Right lobe of liver (tissue), 4 donors: ENCODE results near the gene ITPR1.

Experiments used
- POLR2A ChIP-seq: fragments of 450-650 bp; IDR thresholded peaks from one replicate; pipeline ENCODE4 v1.6.1; 2017; ENCODE audit warnings: antibody characterized with exemption, mild to moderate bottlenecking
- TF ChIP-seq, protein P1 (sequence below), 4 donors: fragments of 200-600 bp in 3 of 4; fragments of 450-650 bp in 1 of 4; IDR thresholded peaks; one replicate each; pipeline versions ENCODE4 v1.5.1 to v1.8.0; 2016 to 2022; ENCODE audit warnings: antibody characterized with exemption in 4 of 4, mild to moderate bottlenecking in 2 of 4
- donor health status: DM: no; HTN: no; CAD: no.
- donor health status: DM: no; HTN: no; CAD: no.
- donor health status: DM: no; HTN: yes; CAD: no.

GRCh38 chr3:4795905-4796304 is 302.8 kb downstream of the ITPR1 start:
- no peak for TF ChIP-seq POLR2A
- TF ChIP-seq, protein P1, sequence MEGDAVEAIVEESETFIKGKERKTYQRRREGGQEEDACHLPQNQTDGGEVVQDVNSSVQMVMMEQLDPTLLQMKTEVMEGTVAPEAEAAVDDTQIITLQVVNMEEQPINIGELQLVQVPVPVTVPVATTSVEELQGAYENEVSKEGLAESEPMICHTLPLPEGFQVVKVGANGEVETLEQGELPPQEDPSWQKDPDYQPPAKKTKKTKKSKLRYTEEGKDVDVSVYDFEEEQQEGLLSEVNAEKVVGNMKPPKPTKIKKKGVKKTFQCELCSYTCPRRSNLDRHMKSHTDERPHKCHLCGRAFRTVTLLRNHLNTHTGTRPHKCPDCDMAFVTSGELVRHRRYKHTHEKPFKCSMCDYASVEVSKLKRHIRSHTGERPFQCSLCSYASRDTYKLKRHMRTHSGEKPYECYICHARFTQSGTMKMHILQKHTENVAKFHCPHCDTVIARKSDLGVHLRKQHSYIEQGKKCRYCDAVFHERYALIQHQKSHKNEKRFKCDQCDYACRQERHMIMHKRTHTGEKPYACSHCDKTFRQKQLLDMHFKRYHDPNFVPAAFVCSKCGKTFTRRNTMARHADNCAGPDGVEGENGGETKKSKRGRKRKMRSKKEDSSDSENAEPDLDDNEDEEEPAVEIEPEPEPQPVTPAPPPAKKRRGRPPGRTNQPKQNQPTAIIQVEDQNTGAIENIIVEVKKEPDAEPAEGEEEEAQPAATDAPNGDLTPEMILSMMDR (IDR thresholded peaks at IDR 0.05) = no peak
